ENCODE results near the gene TRAK1.

Gene TRAK1

GRCh38 chr3:42271786-42272185 lies 180.6 kb downstream of the TRAK1 start:
- no peaks in the 10 kb centered on the region for H3K4me1 Mint-ChIP-seq (ENCODE audit: low read depth)
- peaks cover 11% of the 10 kb centered on the region for H3K9me3 Mint-ChIP-seq
- H3K27ac Mint-ChIP-seq: no peak overlapping the region
- no peak overlapping the region for H3K4me3 Mint-ChIP-seq
- H3K27me3 Mint-ChIP-seq: peaks cover 27% of the 10 kb centered on the region
- no peaks in the 10 kb centered on the region for H3K36me3 Mint-ChIP-seq (ENCODE audit: low read depth)

GRCh38 chr3:42273361-42273760 lies 182.2 kb downstream of the TRAK1 start:
- H3K9me3 Mint-ChIP-seq: peaks cover 11% of the 10 kb centered on the region
- peaks cover 12% of the 10 kb centered on the region for H3K27me3 Mint-ChIP-seq
- H3K4me3 Mint-ChIP-seq: no peak overlapping the region
- no peak overlapping the region for H3K27ac Mint-ChIP-seq
- no peaks in the 10 kb centered on the region for H3K36me3 Mint-ChIP-seq (ENCODE audit: low read depth)
- H3K4me1 Mint-ChIP-seq (ENCODE audit: low read depth): no peaks in the 10 kb centered on the region

GRCh38 chr3:42274266-42274665 lies 183.1 kb downstream of the TRAK1 start:
- H3K27me3 Mint-ChIP-seq: peaks cover 7% of the 10 kb centered on the region
- H3K9me3 Mint-ChIP-seq: peaks cover 14% of the 10 kb centered on the region
- no peak overlapping the region for H3K27ac Mint-ChIP-seq
- H3K4me3 Mint-ChIP-seq: no peak overlapping the region
- no peaks in the 10 kb centered on the region for H3K4me1 Mint-ChIP-seq (ENCODE audit: low read depth)
- no peaks in the 10 kb centered on the region for H3K36me3 Mint-ChIP-seq (ENCODE audit: low read depth)

- no peaks in the 10 kb centered on the region for H3K4me1 Mint-ChIP-seq (ENCODE audit: low read depth)
- H3K27me3 Mint-ChIP-seq: no peaks in the 10 kb centered on the region
- H3K4me3 Mint-ChIP-seq: no peak overlapping the region
- H3K9me3 Mint-ChIP-seq: peaks cover 20% of the 10 kb centered on the region
- H3K36me3 Mint-ChIP-seq (ENCODE audit: low read depth): no peaks in the 10 kb centered on the region
- no peak overlapping the region for H3K27ac Mint-ChIP-seq
Measured at GRCh38 chr3:42275217-42275616, 184.1 kb downstream of the TRAK1 start.

Measured in stimulated activated naive CD8-positive, alpha-beta T cell treated with anti-CD3 and anti-CD28 coated beads, Interleukin-15, Interleukin-2, amounts not matched to agents 100 ng/mL and 50 ng/mL, for 24 hours (primary cell).